ENCODE data around the gene DCAKD.

DNA sequence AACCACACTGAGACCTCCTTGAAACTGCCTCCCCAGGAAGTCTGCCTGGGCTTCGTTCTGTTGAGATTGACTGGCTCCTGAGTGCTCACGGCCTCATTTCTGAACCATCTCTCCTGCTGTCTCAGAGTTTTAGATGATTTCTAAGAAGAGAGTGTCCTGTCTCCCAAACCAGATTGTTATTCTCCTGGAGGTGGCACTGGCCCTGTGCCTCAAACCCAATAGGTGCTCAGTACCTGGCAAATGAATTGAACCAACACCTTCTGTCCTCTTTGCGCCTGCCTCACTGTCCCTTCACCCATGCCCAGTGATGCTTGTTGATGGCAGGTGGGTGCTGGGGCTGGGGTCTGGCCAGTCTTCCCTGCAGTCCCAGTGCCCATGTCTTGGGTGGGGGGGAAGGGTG, 47.0 kb downstream of the DCAKD start:
- TF ChIP-seq EZH2 (IDR thresholded peaks at IDR 0.05; ENCODE audit: borderline replicate concordance, insufficient read depth, low read length, poor library complexity, severe bottlenecking), result no peak
- TF ChIP-seq, protein P1, sequence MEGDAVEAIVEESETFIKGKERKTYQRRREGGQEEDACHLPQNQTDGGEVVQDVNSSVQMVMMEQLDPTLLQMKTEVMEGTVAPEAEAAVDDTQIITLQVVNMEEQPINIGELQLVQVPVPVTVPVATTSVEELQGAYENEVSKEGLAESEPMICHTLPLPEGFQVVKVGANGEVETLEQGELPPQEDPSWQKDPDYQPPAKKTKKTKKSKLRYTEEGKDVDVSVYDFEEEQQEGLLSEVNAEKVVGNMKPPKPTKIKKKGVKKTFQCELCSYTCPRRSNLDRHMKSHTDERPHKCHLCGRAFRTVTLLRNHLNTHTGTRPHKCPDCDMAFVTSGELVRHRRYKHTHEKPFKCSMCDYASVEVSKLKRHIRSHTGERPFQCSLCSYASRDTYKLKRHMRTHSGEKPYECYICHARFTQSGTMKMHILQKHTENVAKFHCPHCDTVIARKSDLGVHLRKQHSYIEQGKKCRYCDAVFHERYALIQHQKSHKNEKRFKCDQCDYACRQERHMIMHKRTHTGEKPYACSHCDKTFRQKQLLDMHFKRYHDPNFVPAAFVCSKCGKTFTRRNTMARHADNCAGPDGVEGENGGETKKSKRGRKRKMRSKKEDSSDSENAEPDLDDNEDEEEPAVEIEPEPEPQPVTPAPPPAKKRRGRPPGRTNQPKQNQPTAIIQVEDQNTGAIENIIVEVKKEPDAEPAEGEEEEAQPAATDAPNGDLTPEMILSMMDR (IDR thresholded peaks at IDR 0.05; ENCODE audit: poor library complexity, severe bottlenecking), result no peak
- TF ChIP-seq, protein P2, sequence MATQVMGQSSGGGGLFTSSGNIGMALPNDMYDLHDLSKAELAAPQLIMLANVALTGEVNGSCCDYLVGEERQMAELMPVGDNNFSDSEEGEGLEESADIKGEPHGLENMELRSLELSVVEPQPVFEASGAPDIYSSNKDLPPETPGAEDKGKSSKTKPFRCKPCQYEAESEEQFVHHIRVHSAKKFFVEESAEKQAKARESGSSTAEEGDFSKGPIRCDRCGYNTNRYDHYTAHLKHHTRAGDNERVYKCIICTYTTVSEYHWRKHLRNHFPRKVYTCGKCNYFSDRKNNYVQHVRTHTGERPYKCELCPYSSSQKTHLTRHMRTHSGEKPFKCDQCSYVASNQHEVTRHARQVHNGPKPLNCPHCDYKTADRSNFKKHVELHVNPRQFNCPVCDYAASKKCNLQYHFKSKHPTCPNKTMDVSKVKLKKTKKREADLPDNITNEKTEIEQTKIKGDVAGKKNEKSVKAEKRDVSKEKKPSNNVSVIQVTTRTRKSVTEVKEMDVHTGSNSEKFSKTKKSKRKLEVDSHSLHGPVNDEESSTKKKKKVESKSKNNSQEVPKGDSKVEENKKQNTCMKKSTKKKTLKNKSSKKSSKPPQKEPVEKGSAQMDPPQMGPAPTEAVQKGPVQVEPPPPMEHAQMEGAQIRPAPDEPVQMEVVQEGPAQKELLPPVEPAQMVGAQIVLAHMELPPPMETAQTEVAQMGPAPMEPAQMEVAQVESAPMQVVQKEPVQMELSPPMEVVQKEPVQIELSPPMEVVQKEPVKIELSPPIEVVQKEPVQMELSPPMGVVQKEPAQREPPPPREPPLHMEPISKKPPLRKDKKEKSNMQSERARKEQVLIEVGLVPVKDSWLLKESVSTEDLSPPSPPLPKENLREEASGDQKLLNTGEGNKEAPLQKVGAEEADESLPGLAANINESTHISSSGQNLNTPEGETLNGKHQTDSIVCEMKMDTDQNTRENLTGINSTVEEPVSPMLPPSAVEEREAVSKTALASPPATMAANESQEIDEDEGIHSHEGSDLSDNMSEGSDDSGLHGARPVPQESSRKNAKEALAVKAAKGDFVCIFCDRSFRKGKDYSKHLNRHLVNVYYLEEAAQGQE (IDR thresholded peaks at IDR 0.05; ENCODE audit: borderline replicate concordance), result no peak
- no peak for TF ChIP-seq EP300 (conservative IDR thresholded peaks at IDR 0.05; ENCODE audit: poor library complexity, severe bottlenecking)
- TF ChIP-seq POLR2AphosphoS5 (IDR thresholded peaks at IDR 0.05), result no peak
- no peak for TF ChIP-seq TAF1 (IDR thresholded peaks at IDR 0.05; ENCODE audit: low read depth)
- no peak for TF ChIP-seq RAD21 (conservative IDR thresholded peaks at IDR 0.05)
- no peak for TF ChIP-seq SMC3 (conservative IDR thresholded peaks at IDR 0.05; ENCODE audit: poor library complexity)
- no peak for TF ChIP-seq MXI1 (conservative IDR thresholded peaks at IDR 0.05; ENCODE audit: poor library complexity, severe bottlenecking)
